OCI-LY1 (cell line): ENCODE measurements around the gene ZAP70.

Experiments used
- EZH2 ChIP-seq: fragments of 200-600 bp; sonication (generic), shearing (Covaris generic); IDR thresholded peaks from 2 replicates; pipeline ENCODE4 v1.8.0; 2017; ENCODE audit warnings: borderline replicate concordance, mixed run types, mild to moderate bottlenecking, antibody characterized with exemption, low read length, moderate library complexity, mixed read lengths
- TF ChIP-seq, protein P1 (sequence below): fragments of 200-600 bp; sonication (generic), shearing (Covaris generic); IDR thresholded peaks from 2 replicates; pipeline ENCODE4 v1.5.1; 2017; ENCODE audit warnings: mild to moderate bottlenecking, antibody characterized with exemption, low read length, moderate library complexity, mixed read lengths

DNA sequence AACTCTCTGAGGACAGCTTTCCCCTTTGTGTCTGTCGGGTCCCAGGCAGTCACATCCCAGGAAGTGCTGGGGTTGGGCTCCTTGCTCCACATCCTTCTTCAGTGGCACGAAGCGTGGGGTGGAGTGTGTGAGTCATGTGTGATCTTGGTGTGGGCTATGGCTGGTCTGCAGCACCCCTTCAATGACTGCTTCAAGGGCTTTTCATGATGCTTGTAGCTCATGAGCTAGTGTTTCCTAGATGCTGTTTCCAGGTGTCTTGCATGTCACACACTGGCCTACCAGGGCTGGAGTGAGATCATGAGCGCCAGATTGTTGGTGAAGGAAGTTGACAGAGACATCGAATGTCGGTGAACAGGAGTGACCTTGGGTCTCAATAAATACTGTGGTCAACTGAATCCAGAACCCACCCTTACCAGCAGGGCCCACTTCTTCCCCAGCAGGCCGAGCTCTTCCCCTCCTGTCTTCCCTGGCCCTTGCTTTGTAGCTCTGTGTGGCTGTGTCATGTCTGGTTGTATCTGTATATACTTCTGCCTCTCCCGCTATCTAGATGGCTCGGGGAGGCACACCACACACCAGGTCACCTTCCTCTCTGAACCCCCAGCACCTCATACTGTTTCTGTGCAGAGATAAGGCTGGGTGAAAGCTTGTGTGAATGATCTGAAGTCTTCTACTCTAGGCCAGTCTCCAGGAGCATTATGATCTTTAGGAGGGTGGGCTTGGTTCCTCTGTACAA, 40.0 kb upstream of the ZAP70 start:
- TF ChIP-seq, protein P1, sequence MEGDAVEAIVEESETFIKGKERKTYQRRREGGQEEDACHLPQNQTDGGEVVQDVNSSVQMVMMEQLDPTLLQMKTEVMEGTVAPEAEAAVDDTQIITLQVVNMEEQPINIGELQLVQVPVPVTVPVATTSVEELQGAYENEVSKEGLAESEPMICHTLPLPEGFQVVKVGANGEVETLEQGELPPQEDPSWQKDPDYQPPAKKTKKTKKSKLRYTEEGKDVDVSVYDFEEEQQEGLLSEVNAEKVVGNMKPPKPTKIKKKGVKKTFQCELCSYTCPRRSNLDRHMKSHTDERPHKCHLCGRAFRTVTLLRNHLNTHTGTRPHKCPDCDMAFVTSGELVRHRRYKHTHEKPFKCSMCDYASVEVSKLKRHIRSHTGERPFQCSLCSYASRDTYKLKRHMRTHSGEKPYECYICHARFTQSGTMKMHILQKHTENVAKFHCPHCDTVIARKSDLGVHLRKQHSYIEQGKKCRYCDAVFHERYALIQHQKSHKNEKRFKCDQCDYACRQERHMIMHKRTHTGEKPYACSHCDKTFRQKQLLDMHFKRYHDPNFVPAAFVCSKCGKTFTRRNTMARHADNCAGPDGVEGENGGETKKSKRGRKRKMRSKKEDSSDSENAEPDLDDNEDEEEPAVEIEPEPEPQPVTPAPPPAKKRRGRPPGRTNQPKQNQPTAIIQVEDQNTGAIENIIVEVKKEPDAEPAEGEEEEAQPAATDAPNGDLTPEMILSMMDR, result no peak
- no peak for TF ChIP-seq EZH2
